Panc1 (cell line): ENCODE data around the gene ZNF407.

ENCODE experiments used
- CTCF ChIP-seq: fragments of 450-650 bp; IDR thresholded peaks from 2 replicates; pipeline ENCODE4 v1.5.1; 2017; ENCODE audit warnings: mild to moderate bottlenecking
- POLR2AphosphoS5 ChIP-seq: IDR thresholded peaks from 2 replicates; pipeline ENCODE4 v1.6.1; 2012; ENCODE audit warnings: mild to moderate bottlenecking, low read depth, low read length, moderate library complexity
- SIN3A ChIP-seq: IDR thresholded peaks from 2 replicates; pipeline ENCODE4 v1.6.1; 2012; ENCODE audit warnings: low read depth, mild to moderate bottlenecking, low read length, moderate library complexity, borderline replicate concordance; ENCODE audit not compliant: insufficient read depth

- TF ChIP-seq CTCF (no peak), POLR2AphosphoS5 (no peak; the same call in 1 of the 2 replicates), SIN3A (no peak)
Observed at GRCh38 chr18:75070625-75071483, 473.2 kb downstream of the ZNF407 start.
